GM23248 (cell line): ENCODE measurements around the gene GREM1. TPM values are rescaled to one million over a fixed set of nuclear protein-coding genes. Genes with fewer than 3 reads are reported as not detected.

ENCODE experiments used
- DNase-seq: peaks from one replicate; pipeline ENCODE4 v3.0.0-alpha.2; 2015
- H2AFZ ChIP-seq: fragments of 200-600 bp; sonication (generic); 2 replicates; pipeline ENCODE4 v1.6.1; 2016; ENCODE audit warnings: antibody characterized with exemption
- H3F3A ChIP-seq: fragments of 200-600 bp; sonication (generic); 2 replicates; pipeline ENCODE4 v1.6.1; 2016; ENCODE audit warnings: mild to moderate bottlenecking, antibody characterized with exemption, mixed run types; ENCODE audit not compliant: insufficient read depth
- H3K27ac ChIP-seq: fragments of 200-600 bp; sonication (generic); 2 replicates; pipeline ENCODE4 v1.5.1; 2016; ENCODE audit warnings: mild to moderate bottlenecking
- H3K27me3 ChIP-seq: fragments of 200-600 bp; sonication (generic); replicated peaks from 2 replicates; pipeline ENCODE4 v1.6.1; 2016; ENCODE audit warnings: mild to moderate bottlenecking; ENCODE audit not compliant: insufficient read depth
- H3K36me3 ChIP-seq: fragments of 200-600 bp; sonication (generic); 2 replicates; pipeline ENCODE4 v1.6.1; 2016; ENCODE audit warnings: low read depth, mild to moderate bottlenecking
- H3K4me1 ChIP-seq: fragments of 200-600 bp; sonication (generic); 2 replicates; pipeline ENCODE4 v1.6.1; 2016; ENCODE audit warnings: mild to moderate bottlenecking; ENCODE audit not compliant: insufficient read depth
- H3K4me2 ChIP-seq: fragments of 200-600 bp; sonication (generic); one replicate; pipeline ENCODE4 v1.6.1; 2016; ENCODE audit warnings: mild to moderate bottlenecking; ENCODE audit not compliant: unreplicated experiment
- H3K4me3 ChIP-seq: fragments of 200-600 bp; sonication (generic); 2 replicates; pipeline ENCODE4 v1.5.1; 2016; ENCODE audit warnings: mild to moderate bottlenecking
- H3K79me2 ChIP-seq: fragments of 200-600 bp; sonication (generic); 2 replicates; pipeline ENCODE4 v1.6.1; 2016; ENCODE audit warnings: mild to moderate bottlenecking; ENCODE audit not compliant: insufficient read depth
- H3K9ac ChIP-seq: fragments of 200-600 bp; sonication (generic); 2 replicates; pipeline ENCODE4 v1.6.1; 2016; ENCODE audit warnings: mild to moderate bottlenecking
- H3K9me2 ChIP-seq: fragments of 200-600 bp; sonication (generic); 2 replicates; pipeline ENCODE4 v1.6.1; 2016; ENCODE audit warnings: mixed run types, mild to moderate bottlenecking, moderate library complexity; ENCODE audit not compliant: insufficient read depth
- H3K9me3 ChIP-seq: fragments of 200-600 bp; sonication (generic); one replicate; pipeline ENCODE4 v1.6.1; 2017; ENCODE audit warnings: low read depth
- H4K20me1 ChIP-seq: fragments of 200-600 bp; sonication (generic); 2 replicates; pipeline ENCODE4 v1.6.0; 2016; ENCODE audit not compliant: insufficient read depth
- EZH2 ChIP-seq: fragments of 200-600 bp; sonication (generic); IDR thresholded peaks from 2 replicates; pipeline ENCODE4 v1.6.1; 2018; ENCODE audit warnings: antibody characterized with exemption, mild to moderate bottlenecking; ENCODE audit not compliant: insufficient read depth, poor library complexity, severe bottlenecking
- EZH2phosphoT487 ChIP-seq: fragments of 200-600 bp; sonication (generic); IDR thresholded peaks from 2 replicates; pipeline ENCODE4 v1.6.1; 2018; ENCODE audit warnings: antibody characterized with exemption, moderate library complexity, mild to moderate bottlenecking, low read depth; ENCODE audit not compliant: insufficient read depth
- WGBS, 2 experiments: methylation state at CpG; one replicate each; pipeline ENCODE4 v1.1.6; 2015 to 2017; ENCODE audit warnings: low lambda C conversion rate in 2 of 2, low coverage in 1 of 2; ENCODE audit errors: missing lambda C conversion rate in 2 of 2; 5-methylcytosine and 5-hydroxymethylcytosine counted together
- in situ Hi-C: fragments of 300-500 bp; cut with MboI; formaldehyde crosslinking; loops from 2 replicates; pipeline ENCODE4 v1.15.0; 2020
- polyA plus RNA-seq: library from polyadenylated mRNA; unstranded; fragments of >200 nt; fragmentation: Nextera tagmentation; extraction: Ambion mirVana; gene quantifications from 2 replicates; pipeline ENCODE4 v1.2.1, GENCODE V29; 2016
- total RNA-seq: library from RNA; depleted of rRNA; stranded (reverse); fragments of >200 nt; shearing (Covaris generic); gene quantifications from 2 replicates; pipeline ENCODE4 v1.2.3, GENCODE V29; 2014

The GREM1 gene
- total and polyA plus RNA-seq, 2 experiments from 2014 or later = 584 to 1,005 TPM

- H4K20me1 ChIP-seq = no peaks in the 10 kb centered on the region
- peaks cover 61% of the 10 kb centered on the region for H3K4me1 ChIP-seq
- peak overlapping the region; percentile 37 for H3K4me3 ChIP-seq
- H3K9ac ChIP-seq = peak overlapping the region; percentile 57
- no peaks in the 10 kb centered on the region for H3K9me3 ChIP-seq
- no peaks in the 10 kb centered on the region for H3K27me3 ChIP-seq
- H2AFZ ChIP-seq = peak overlapping the region; percentile 8; the same call in 1 of the 2 replicates
- peak overlapping the region; percentile 82 for H3K27ac ChIP-seq
- whole genome bisulfite sequencing, 2 experiments = 50 to 60% methylated on average over 2 of the region's 2 CpGs
- H3K79me2 ChIP-seq = no peaks in the 10 kb centered on the region
- no peaks in the 10 kb centered on the region for H3K9me2 ChIP-seq
- TF ChIP-seq EZH2 = no peak
- TF ChIP-seq EZH2phosphoT487 = no peak
- peak overlapping the region; percentile 73 for H3K4me2 ChIP-seq
- in situ Hi-C loops = no loop called here
- H3K36me3 ChIP-seq = no peaks in the 10 kb centered on the region
- peak; percentile 53 for DNase-seq
- H3F3A ChIP-seq = peaks cover 67% of the 10 kb centered on the region
These were observed 12.4 kb upstream of the GREM1 start for GRCh38 chr15:32705446-32705845.

GRCh38 chr15:32706704-32707103, 11.1 kb upstream of the GREM1 start:
- H3K4me2 ChIP-seq = peak overlapping the region; percentile 73
- DNase-seq = peak; percentile 82

GRCh38 chr15:32707436-32707835, 10.4 kb upstream of the GREM1 start:
- H3K4me3 ChIP-seq = no peak overlapping the region
- no peak overlapping the region for H2AFZ ChIP-seq
- H3K4me2 ChIP-seq = no peak overlapping the region
- 74 to 76% methylated on average over 6 of the region's 6 CpGs for WGBS, 2 experiments
- TF ChIP-seq EZH2 (no peak), EZH2phosphoT487 (no peak)
- no peaks in the 10 kb centered on the region for H3K27me3 ChIP-seq
- H3K79me2 ChIP-seq = no peaks in the 10 kb centered on the region
- in situ Hi-C loops = no loop called here
- H3F3A ChIP-seq = peaks cover 51% of the 10 kb centered on the region
- H3K27ac ChIP-seq = peak overlapping the region; percentile 82
- H3K9me2 ChIP-seq = no peaks in the 10 kb centered on the region
- no peaks in the 10 kb centered on the region for H3K9me3 ChIP-seq
- H3K9ac ChIP-seq = peak overlapping the region; percentile 57; the same call in 1 of the 2 replicates
- peaks cover 46% of the 10 kb centered on the region for H3K4me1 ChIP-seq
- no peak for DNase-seq
- H3K36me3 ChIP-seq = no peaks in the 10 kb centered on the region
- H4K20me1 ChIP-seq = no peaks in the 10 kb centered on the region

More at GRCh38 chr15:32706704-32707103, 11.1 kb upstream of the GREM1 start:
- H3K36me3 ChIP-seq = no peaks in the 10 kb centered on the region
- peaks cover 53% of the 10 kb centered on the region for H3K4me1 ChIP-seq
- H3K9me2 ChIP-seq = no peaks in the 10 kb centered on the region
- no peaks in the 10 kb centered on the region for H3K27me3 ChIP-seq
- no peaks in the 10 kb centered on the region for H3K9me3 ChIP-seq
- WGBS, 2 experiments = 2 to 3% methylated on average over 3 of the region's 3 CpGs
- no peak for TF ChIP-seq EZH2
- no peak for TF ChIP-seq EZH2phosphoT487
- H3K4me3 ChIP-seq = peak overlapping the region; percentile 17; the same call in 1 of the 2 replicates
- H3K27ac ChIP-seq = peak overlapping the region; percentile 82
- no peak overlapping the region for H2AFZ ChIP-seq
- peak overlapping the region; percentile 57 for H3K9ac ChIP-seq
- in situ Hi-C loops = no loop called here
- no peaks in the 10 kb centered on the region for H3K79me2 ChIP-seq
- peaks cover 58% of the 10 kb centered on the region for H3F3A ChIP-seq
- no peaks in the 10 kb centered on the region for H4K20me1 ChIP-seq

GRCh38 chr15:32709295-32710033, 8.3 kb upstream of the GREM1 start:
- TF ChIP-seq EZH2 (no peak), EZH2phosphoT487 (no peak)
- in situ Hi-C loops = no loop called here

More at GRCh38 chr15:32709295-32710033, 8.3 kb upstream of the GREM1 start:
- Histone ChIP-seq H3K27ac (no peak overlapping the region), H4K20me1 (no peaks in the 10 kb centered on the region), H3K36me3 (no peaks in the 10 kb centered on the region), H3K9me3 (no peaks in the 10 kb centered on the region), H2AFZ (no peak overlapping the region), H3K79me2 (no peaks in the 10 kb centered on the region), H3F3A (peaks cover 36% of the 10 kb centered on the region), H3K4me1 (peaks cover 32% of the 10 kb centered on the region), H3K4me2 (no peak overlapping the region), H3K9ac (no peak overlapping the region), H3K27me3 (no peaks in the 10 kb centered on the region), H3K4me3 (no peak overlapping the region), H3K9me2 (no peaks in the 10 kb centered on the region)
- no peak for DNase-seq
- 95 to 97% methylated on average over 9 of the region's 9 CpGs for WGBS, 2 experiments
